ENCODE measurements around the gene ZNF438.

ZNF438 gene

GRCh38 chr10:30862486-30862885 lies 169.2 kb downstream of the ZNF438 start:
- no peak for TF ChIP-seq CTCF (IDR thresholded peaks at IDR 0.05; ENCODE audit: borderline replicate concordance, insufficient read depth, low read depth, low read length)
- H3K4me3 ChIP-seq (ENCODE audit: low read depth, low read length) = no peak overlapping the region

- H3K4me3 ChIP-seq (ENCODE audit: low read depth, low read length) = no peak overlapping the region
- no peak for TF ChIP-seq CTCF (IDR thresholded peaks at IDR 0.05; ENCODE audit: borderline replicate concordance, insufficient read depth, low read depth, low read length)
Observed at GRCh38 chr10:30861976-30862375, 169.7 kb downstream of the ZNF438 start.

DNA sequence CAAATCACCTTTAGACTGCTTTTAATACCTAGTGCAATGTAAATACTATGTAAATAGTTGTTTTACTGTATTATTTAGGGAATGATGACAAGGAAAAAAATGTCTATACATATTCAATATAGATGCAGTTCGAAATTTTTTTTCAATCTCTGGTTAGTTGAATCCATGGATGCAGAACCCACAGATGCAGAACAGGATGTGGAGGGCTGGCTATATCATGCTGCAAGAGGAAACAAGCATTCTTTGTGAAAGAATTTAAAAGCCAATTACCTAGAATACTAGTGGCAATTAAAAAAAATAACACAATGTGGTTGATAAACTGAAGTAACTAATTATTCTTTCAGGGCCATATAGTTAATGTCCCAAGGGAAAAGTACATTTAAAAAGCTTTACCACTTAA lies 170.4 kb downstream of the ZNF438 start:
- no peak overlapping the region for H3K4me3 ChIP-seq (ENCODE audit: low read depth, low read length)
- no peak for TF ChIP-seq CTCF (IDR thresholded peaks at IDR 0.05; ENCODE audit: borderline replicate concordance, insufficient read depth, low read depth, low read length)

DNA sequence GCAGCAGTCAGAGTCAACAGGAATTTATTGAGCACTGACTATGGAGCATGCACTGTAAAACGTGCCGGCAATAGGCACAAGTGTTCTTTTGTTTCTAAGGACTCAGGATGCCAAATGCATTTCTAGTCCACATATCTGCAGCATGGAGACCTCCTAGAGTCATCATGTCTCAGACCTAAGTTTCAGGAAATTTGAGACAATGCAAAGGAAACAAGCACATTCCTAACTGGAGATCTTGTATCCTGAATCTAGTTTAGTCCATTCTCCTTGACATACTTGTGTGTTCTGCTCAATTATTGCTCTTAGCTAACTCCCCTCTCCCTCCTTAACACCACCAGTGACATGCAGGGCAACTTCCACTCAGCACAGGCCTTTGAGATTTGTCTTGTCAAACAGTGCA lies 173.2 kb downstream of the ZNF438 start:
- no peak overlapping the region for H3K4me3 ChIP-seq (ENCODE audit: low read depth, low read length)
- no peak for TF ChIP-seq CTCF (IDR thresholded peaks at IDR 0.05; ENCODE audit: borderline replicate concordance, insufficient read depth, low read depth, low read length)

DNA sequence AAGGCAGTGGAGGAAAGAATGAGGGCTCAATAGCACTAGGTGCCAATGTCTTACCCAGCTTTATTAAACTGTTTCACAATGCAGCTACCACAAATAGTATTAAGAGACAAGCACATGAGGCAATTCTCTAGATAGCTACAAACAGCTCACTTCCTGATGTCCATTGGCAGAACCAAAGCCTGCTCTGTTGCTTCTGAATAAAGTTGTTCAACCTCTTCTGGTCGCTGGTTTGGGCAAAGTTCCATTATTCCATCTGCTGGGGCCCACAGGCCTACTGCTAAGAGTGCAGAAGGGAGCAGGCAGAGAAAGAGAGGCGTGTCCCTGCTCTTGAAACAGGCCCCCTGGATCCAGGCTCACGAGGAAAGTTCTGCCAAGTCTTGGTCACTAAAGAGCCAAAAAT lies 173.9 kb downstream of the ZNF438 start:
- no peak overlapping the region for H3K4me3 ChIP-seq (ENCODE audit: low read depth, low read length)

GRCh38 chr10:30855131-30855530 lies 176.5 kb downstream of the ZNF438 start:
- H3K4me3 ChIP-seq (ENCODE audit: low read depth, low read length) = no peak overlapping the region
- TF ChIP-seq CTCF (IDR thresholded peaks at IDR 0.05; ENCODE audit: borderline replicate concordance, insufficient read depth, low read depth, low read length) = no peak

More for the DNA sequence above, 173.9 kb downstream of the ZNF438 start:
- TF ChIP-seq CTCF (IDR thresholded peaks at IDR 0.05; ENCODE audit: borderline replicate concordance, insufficient read depth, low read depth, low read length) = no peak

GRCh38 chr10:30854656-30855055 lies 177.0 kb downstream of the ZNF438 start:
- no peak for TF ChIP-seq CTCF (IDR thresholded peaks at IDR 0.05; ENCODE audit: borderline replicate concordance, insufficient read depth, low read depth, low read length)
- no peak overlapping the region for H3K4me3 ChIP-seq (ENCODE audit: low read depth, low read length)
